ENCODE data around the gene TSTD2.
"Not testable (repeated sequence)": the region's sequence is repeated elsewhere in the genome, so short reads cannot be mapped to it uniquely, and the experiment has no call there.

The TSTD2 gene

GRCh38 chr9:97586909-97587308 is 46.3 kb downstream of the TSTD2 start:
- ATAC-seq, result not testable (repeated sequence)

GRCh38 chr9:97584778-97585177 is 48.4 kb downstream of the TSTD2 start:
- not testable (repeated sequence) for DNase-seq, ATAC-seq

More at GRCh38 chr9:97586909-97587308, 46.3 kb downstream of the TSTD2 start:
- DNase-seq, result not testable (repeated sequence)

- not testable (repeated sequence) for ATAC-seq, DNase-seq
These were observed 51.6 kb downstream of the TSTD2 start for GRCh38 chr9:97581590-97581989.

GRCh38 chr9:97579914-97580313 is 53.3 kb downstream of the TSTD2 start:
- DNase-seq (no peak), ATAC-seq (no peak)

GRCh38 chr9:97578846-97579245 is 54.3 kb downstream of the TSTD2 start:
- ATAC-seq (no peak), DNase-seq (no peak)

- ATAC-seq, result no peak
- no peak for DNase-seq
These were observed 56.1 kb downstream of the TSTD2 start for GRCh38 chr9:97577051-97577450.

GRCh38 chr9:97575673-97576200 is 57.4 kb downstream of the TSTD2 start:
- ATAC-seq, result no peak
- no peak for DNase-seq

- peak; percentile 29 for DNase-seq
- ATAC-seq, result peak; percentile 42
These were observed 58.1 kb downstream of the TSTD2 start for GRCh38 chr9:97574921-97575672.

- not testable (repeated sequence) for ATAC-seq, DNase-seq
These were observed 59.0 kb downstream of the TSTD2 start for GRCh38 chr9:97574101-97574571.

GRCh38 chr9:97573482-97574073 is 59.6 kb downstream of the TSTD2 start:
- DNase-seq, result no peak
- ATAC-seq, result no peak

- DNase-seq (no peak), ATAC-seq (no peak)
These were observed 60.2 kb downstream of the TSTD2 start for GRCh38 chr9:97572892-97573365.

- ATAC-seq (no peak), DNase-seq (no peak)
These were observed 60.8 kb downstream of the TSTD2 start for GRCh38 chr9:97572196-97572891.

- no peak for DNase-seq
- ATAC-seq, result no peak
These were observed 61.5 kb downstream of the TSTD2 start for GRCh38 chr9:97571664-97572063.

GRCh38 chr9:97570899-97571298 is 62.3 kb downstream of the TSTD2 start:
- DNase-seq, result no peak
- ATAC-seq, result no peak

- ATAC-seq (no peak), DNase-seq (no peak)
These were observed 64.5 kb downstream of the TSTD2 start for GRCh38 chr9:97568461-97569275.

GRCh38 chr9:97567894-97568202 is 65.3 kb downstream of the TSTD2 start:
- no peak for ATAC-seq
- DNase-seq, result no peak

- DNase-seq (no peak), ATAC-seq (no peak)
These were observed 65.8 kb downstream of the TSTD2 start for GRCh38 chr9:97567182-97567893.

GRCh38 chr9:97565262-97565661 is 67.9 kb downstream of the TSTD2 start:
- DNase-seq (no peak), ATAC-seq (no peak)

- no peak for DNase-seq
- no peak for ATAC-seq
These were observed 68.6 kb downstream of the TSTD2 start for GRCh38 chr9:97564291-97565175.

GRCh38 chr9:97563458-97564135 is 69.6 kb downstream of the TSTD2 start:
- DNase-seq (no peak), ATAC-seq (no peak)

Measured in stimulated activated naive CD8-positive, alpha-beta T cell treated with anti-CD3 and anti-CD28 coated beads, Interleukin-15, Interleukin-2, amounts not matched to agents 100 U/mL and 50 U/mL, for 24 hours (primary cell).